BE2C (cell line): ENCODE results near the gene UBXN1. TPM values are rescaled to one million over a fixed set of nuclear protein-coding genes. Genes with fewer than 3 reads are reported as not detected.

Source experiments
- DNase-seq: peaks from one replicate; pipeline ENCODE4 v3.0.0-alpha.2; 2020
- H3K27me3 ChIP-seq: fragments of 250-450 bp; sonication (Bioruptor Pico); 2 replicates; pipeline ENCODE4 v1.5.1; 2020; ENCODE audit warnings: mild to moderate bottlenecking
- H3K36me3 ChIP-seq: fragments of 250-450 bp; sonication (Bioruptor Pico); 2 replicates; pipeline ENCODE4 v1.5.1; 2020; ENCODE audit warnings: mild to moderate bottlenecking
- H3K4me1 ChIP-seq: fragments of 250-450 bp; sonication (Bioruptor Pico); 2 replicates; pipeline ENCODE4 v1.5.1; 2020
- H3K4me3 ChIP-seq: 2 replicates; pipeline ENCODE4 v1.5.1; 2011; ENCODE audit warnings: low read depth, low read length
- H3K9me3 ChIP-seq: fragments of 250-450 bp; sonication (Bioruptor Pico); 2 replicates; pipeline ENCODE4 v1.5.1; 2020
- polyA plus RNA-seq: library from polyadenylated mRNA; unstranded; fragments of >200 nt; gene quantifications from one replicate; pipeline ENCODE4 v1.2.1, GENCODE V29; 2012; ENCODE audit warnings: low read depth, missing spikeins; ENCODE audit not compliant: insufficient read length, insufficient read depth
- TF ChIP-seq, protein P1 (sequence below): IDR thresholded peaks from 2 replicates; pipeline ENCODE4 v1.5.1; 2012; ENCODE audit warnings: mild to moderate bottlenecking, low read depth, low read length

The UBXN1 gene
- polyA plus RNA-seq, result 147 TPM

GRCh38 chr11:62678770-62679696 lies at the start of gene UBXN1:
Gene UBXN1, minus strand, starts transcription at chr11:62679073. Its CDS starts 150 bp downstream, at chr11:62678923.
- Histone ChIP-seq H3K4me1 (no peaks in the 10 kb centered on the region; the same call in 1 of the 2 replicates), H3K27me3 (no peaks in the 10 kb centered on the region), H3K9me3 (no peaks in the 10 kb centered on the region), H3K4me3 (peak within 1 kb of the TSS; percentile 84), H3K36me3 (peaks cover 6% of the 10 kb centered on the region)
- TF ChIP-seq, protein P1, sequence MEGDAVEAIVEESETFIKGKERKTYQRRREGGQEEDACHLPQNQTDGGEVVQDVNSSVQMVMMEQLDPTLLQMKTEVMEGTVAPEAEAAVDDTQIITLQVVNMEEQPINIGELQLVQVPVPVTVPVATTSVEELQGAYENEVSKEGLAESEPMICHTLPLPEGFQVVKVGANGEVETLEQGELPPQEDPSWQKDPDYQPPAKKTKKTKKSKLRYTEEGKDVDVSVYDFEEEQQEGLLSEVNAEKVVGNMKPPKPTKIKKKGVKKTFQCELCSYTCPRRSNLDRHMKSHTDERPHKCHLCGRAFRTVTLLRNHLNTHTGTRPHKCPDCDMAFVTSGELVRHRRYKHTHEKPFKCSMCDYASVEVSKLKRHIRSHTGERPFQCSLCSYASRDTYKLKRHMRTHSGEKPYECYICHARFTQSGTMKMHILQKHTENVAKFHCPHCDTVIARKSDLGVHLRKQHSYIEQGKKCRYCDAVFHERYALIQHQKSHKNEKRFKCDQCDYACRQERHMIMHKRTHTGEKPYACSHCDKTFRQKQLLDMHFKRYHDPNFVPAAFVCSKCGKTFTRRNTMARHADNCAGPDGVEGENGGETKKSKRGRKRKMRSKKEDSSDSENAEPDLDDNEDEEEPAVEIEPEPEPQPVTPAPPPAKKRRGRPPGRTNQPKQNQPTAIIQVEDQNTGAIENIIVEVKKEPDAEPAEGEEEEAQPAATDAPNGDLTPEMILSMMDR, result no peak
- peak; percentile 80 for DNase-seq

GRCh38 chr11:62728171-62728988 lies 49.5 kb upstream of the UBXN1 start, which contains the start of gene TTC9C:
Gene TTC9C, plus strand, starts transcription at chr11:62728486. Its CDS starts 363 bp downstream, at chr11:62728849.
- Histone ChIP-seq H3K4me1 (no peaks in the 10 kb centered on the region), H3K4me3 (peak within 1 kb of the TSS; percentile 91), H3K9me3 (no peaks in the 10 kb centered on the region), H3K27me3 (no peaks in the 10 kb centered on the region), H3K36me3 (peaks cover 16% of the 10 kb centered on the region)
- DNase-seq, result peak; percentile 78
- TF ChIP-seq, protein P1, result no peak

DNA sequence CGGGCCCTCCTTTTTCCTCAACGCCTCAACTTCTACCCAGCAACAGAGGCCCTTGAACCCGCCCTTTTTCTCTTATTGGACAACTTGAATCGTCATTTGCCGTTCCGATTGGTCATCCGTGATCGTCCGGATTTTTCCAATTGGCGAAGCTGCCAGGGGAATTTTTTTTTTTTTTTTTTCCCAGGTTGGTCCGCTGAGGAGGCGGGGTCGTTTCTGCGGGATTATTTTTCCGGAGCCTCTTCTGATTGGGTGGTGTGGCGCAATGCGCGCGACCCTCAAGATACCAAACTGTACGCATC lies 48.9 kb upstream of the UBXN1 start:
- TF ChIP-seq, protein P1, result no peak
- H3K36me3 ChIP-seq, result peaks cover 18% of the 10 kb centered on the region
- no peaks in the 10 kb centered on the region for H3K9me3 ChIP-seq
- no peaks in the 10 kb centered on the region for H3K27me3 ChIP-seq
- no peaks in the 10 kb centered on the region for H3K4me1 ChIP-seq
- peak overlapping the region; percentile 91 for H3K4me3 ChIP-seq
- peak; percentile 81 for DNase-seq

DNA sequence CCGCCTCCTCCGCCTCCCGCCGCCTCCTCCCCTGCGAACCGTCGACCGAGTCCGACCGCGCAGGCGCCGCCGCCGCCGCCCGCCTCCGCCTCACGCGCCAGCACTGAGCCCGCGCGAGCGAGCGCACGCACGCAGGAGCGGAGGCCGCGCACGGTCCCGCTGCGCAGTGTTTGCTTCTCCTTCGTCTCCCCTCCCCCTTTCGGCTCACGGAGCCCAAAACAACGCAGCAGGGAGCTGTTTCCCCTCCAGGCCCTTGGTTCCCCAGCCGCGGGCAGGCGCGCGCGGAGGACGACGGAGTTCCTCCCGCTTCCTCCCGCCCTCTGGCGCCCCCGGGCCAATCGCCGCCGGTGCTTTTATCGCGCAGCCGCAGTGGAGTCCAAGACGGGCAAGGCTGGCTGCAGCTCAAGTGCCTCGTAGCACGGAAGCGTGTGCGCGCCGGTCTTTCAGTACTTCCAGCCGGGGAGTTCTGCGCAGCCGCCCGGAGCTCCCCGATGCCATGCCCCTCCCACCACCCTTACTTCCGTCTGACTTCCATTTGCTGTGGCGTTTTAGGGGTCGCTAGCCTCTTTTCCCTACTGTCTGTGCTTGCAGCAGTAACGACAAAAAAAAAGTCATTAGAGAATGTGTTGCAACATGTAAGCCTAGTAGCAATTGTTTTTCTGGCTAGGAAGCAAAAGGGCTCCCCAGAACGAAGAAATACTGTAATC lies 48.4 kb upstream of the UBXN1 start, which contains the start of gene HNRNPUL2:
Gene HNRNPUL2, minus strand, starts transcription at position 293 of the 707 bp plus-strand sequence. CDS start 301 bp downstream, outside the sequence.
- TF ChIP-seq, protein P1, result no peak
- peaks cover 23% of the 10 kb centered on the region for H3K36me3 ChIP-seq
- peak; percentile 92 for DNase-seq
- peak within 1 kb of the TSS; percentile 91 for H3K4me3 ChIP-seq
- H3K9me3 ChIP-seq, result no peaks in the 10 kb centered on the region
- H3K4me1 ChIP-seq, result no peaks in the 10 kb centered on the region
- no peaks in the 10 kb centered on the region for H3K27me3 ChIP-seq

DNA sequence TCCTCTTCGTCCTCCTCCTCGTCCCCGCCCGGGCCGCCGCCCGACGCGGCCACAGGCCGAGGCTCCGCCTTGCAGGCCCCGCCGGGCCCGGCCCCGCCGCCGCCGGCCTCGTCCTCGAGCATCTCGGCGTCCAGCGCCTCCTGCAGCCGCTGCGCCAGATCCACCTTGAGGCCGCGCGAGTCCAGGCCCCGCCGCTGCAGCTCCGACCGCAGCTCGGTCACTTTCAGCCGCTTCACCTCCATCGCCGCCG lies 48.0 kb upstream of the UBXN1 start:
- DNase-seq, result no peak
- peaks cover 28% of the 10 kb centered on the region for H3K36me3 ChIP-seq
- peak overlapping the region; percentile 91 for H3K4me3 ChIP-seq
- H3K27me3 ChIP-seq, result no peaks in the 10 kb centered on the region
- H3K4me1 ChIP-seq, result no peaks in the 10 kb centered on the region
- TF ChIP-seq, protein P1, result no peak
- no peaks in the 10 kb centered on the region for H3K9me3 ChIP-seq
